HepG2 (cell line): Measurements from ENCODE around the gene NEK8. TPM values are rescaled to one million over a fixed set of nuclear protein-coding genes. Genes with fewer than 3 reads are reported as not detected.

Experiments used
- AKAP8 ChIP-seq: sonication (generic); formaldehyde crosslinking; IDR thresholded peaks from 2 replicates; pipeline ENCODE4 v1.5.1; 2020; ENCODE audit warnings: mild to moderate bottlenecking, missing genetic modification reagents
- FOSL1 ChIP-seq: sonication (generic); formaldehyde crosslinking; IDR thresholded peaks from 2 replicates; pipeline ENCODE4 v1.9.0; 2021; ENCODE audit warnings: missing genetic modification reagents, borderline replicate concordance
- FOSL2 ChIP-seq: sonication (generic); formaldehyde crosslinking; IDR thresholded peaks from 2 replicates; pipeline ENCODE4 v1.4.0; 2020; ENCODE audit warnings: missing genetic modification reagents
- FOXK1 ChIP-seq: sonication (generic); formaldehyde crosslinking; IDR thresholded peaks from 2 replicates; pipeline ENCODE4 v1.4.0; 2020; ENCODE audit warnings: low read depth, missing genetic modification reagents, borderline replicate concordance
- HNF4A ChIP-seq: sonication (generic); formaldehyde crosslinking; IDR thresholded peaks from 2 replicates; pipeline ENCODE4 v1.4.0; 2020; ENCODE audit warnings: missing genetic modification reagents
- HOXA7 ChIP-seq: sonication (generic); formaldehyde crosslinking; IDR thresholded peaks from 2 replicates; pipeline ENCODE4 v1.8.1; 2022; ENCODE audit warnings: mild to moderate bottlenecking, missing genetic modification reagents, moderate library complexity
- KMT2B ChIP-seq: IDR thresholded peaks from 2 replicates; pipeline ENCODE4 v1.6.1; 2016; ENCODE audit warnings: missing genetic modification reagents, missing compliant biosample characterization
- MLXIP ChIP-seq: sonication (generic); formaldehyde crosslinking; IDR thresholded peaks from 2 replicates; pipeline ENCODE4 v1.9.0; 2021; ENCODE audit warnings: missing genetic modification reagents, borderline replicate concordance
- NFE2 ChIP-seq: sonication (generic); formaldehyde crosslinking; IDR thresholded peaks from 2 replicates; pipeline ENCODE4 v1.4.0; 2020; ENCODE audit warnings: missing genetic modification reagents
- PHF21A ChIP-seq: sonication (generic); formaldehyde crosslinking; IDR thresholded peaks from 2 replicates; pipeline ENCODE4 v1.5.0; 2020; ENCODE audit warnings: mild to moderate bottlenecking, missing genetic modification reagents
- PRPF4 ChIP-seq: fragments of 200-400 bp; formaldehyde crosslinking; IDR thresholded peaks from 2 replicates; pipeline ENCODE4 v1.6.1; 2016; ENCODE audit warnings: low read length, low read depth; ENCODE audit not compliant: poor library complexity, severe bottlenecking
- REL ChIP-seq: sonication (generic); formaldehyde crosslinking; conservative IDR thresholded peaks from 2 replicates; pipeline ENCODE4 v1.8.0; 2022; ENCODE audit warnings: mild to moderate bottlenecking, missing genetic modification reagents, moderate library complexity
- SOX13 ChIP-seq, 3 experiments: fragments of 450-650 bp in 1 of 3; sonication (generic) in 1 of 3; formaldehyde crosslinking in 1 of 3; IDR thresholded peaks in 2 of 3; conservative IDR thresholded peaks in 1 of 3; 2 replicates each; pipeline versions ENCODE4 v1.5.0 to v1.6.1; 2016 to 2020; ENCODE audit warnings: antibody characterized with exemption in 1 of 3, mild to moderate bottlenecking in 1 of 3, missing compliant biosample characterization in 1 of 3, missing genetic modification reagents in 1 of 3, moderate library complexity in 1 of 3
- SSRP1 ChIP-seq: IDR thresholded peaks from 2 replicates; pipeline ENCODE4 v1.6.1; 2016; ENCODE audit warnings: control low read depth
- TGIF2 ChIP-seq: IDR thresholded peaks from 2 replicates; pipeline ENCODE4 v1.6.1; 2016; ENCODE audit warnings: control low read depth, missing compliant biosample characterization
- TIGD3 ChIP-seq: sonication (generic); formaldehyde crosslinking; IDR thresholded peaks from 2 replicates; pipeline ENCODE4 v1.5.1; 2020; ENCODE audit warnings: mild to moderate bottlenecking, missing genetic modification reagents, borderline replicate concordance
- ZBTB34 ChIP-seq: sonication (generic); formaldehyde crosslinking; IDR thresholded peaks from 2 replicates; pipeline ENCODE4 v1.8.0; 2022; ENCODE audit warnings: mild to moderate bottlenecking, missing genetic modification reagents
- ZNF160 ChIP-seq: sonication (generic); formaldehyde crosslinking; IDR thresholded peaks from 2 replicates; pipeline ENCODE4 v1.8.0; 2022; ENCODE audit warnings: mild to moderate bottlenecking, inconsistent platforms, missing genetic modification reagents
- ZNF674 ChIP-seq: sonication (generic); formaldehyde crosslinking; IDR thresholded peaks from 2 replicates; pipeline ENCODE4 v1.5.0; 2020; ENCODE audit warnings: low read depth, mild to moderate bottlenecking, missing genetic modification reagents
- ZNF691 ChIP-seq: sonication (generic); formaldehyde crosslinking; IDR thresholded peaks from 2 replicates; pipeline ENCODE4 v1.4.0; 2020; ENCODE audit warnings: missing genetic modification reagents, low read depth, mild to moderate bottlenecking, borderline replicate concordance
- ZNF773 ChIP-seq: sonication (generic); formaldehyde crosslinking; IDR thresholded peaks from 2 replicates; pipeline ENCODE4 v1.4.0; 2020; ENCODE audit warnings: missing genetic modification reagents, borderline replicate concordance
- ZNF776 ChIP-seq: sonication (generic); formaldehyde crosslinking; IDR thresholded peaks from 2 replicates; pipeline ENCODE4 v1.4.0; 2020; ENCODE audit warnings: mild to moderate bottlenecking, missing genetic modification reagents
- polyA plus RNA-seq, 8 experiments: library from polyadenylated mRNA; depleted of rRNA in 3 of 8; stranded (reverse) in 7 of 8; unstranded in 1 of 8; fragments of >200 nt; fragmentation: Illumina TruSeq in 4 of 8; extraction: Trizol in 4 of 8; gene quantifications; 2 replicates each; pipeline versions ENCODE4 v1.2.1 to v1.2.3, GENCODE V29; 2011 to 2016; ENCODE audit warnings: low read depth in 4 of 8, missing spikeins in 1 of 8, mixed read lengths in 1 of 8; ENCODE audit not compliant: insufficient read depth in 1 of 8
- total RNA-seq, 5 experiments: library from RNA; depleted of rRNA; stranded (reverse); fragments of >200 nt; fragmentation: Illumina TruSeq; extraction: Trizol; gene quantifications; 2 replicates each; pipeline ENCODE4 v1.2.3, GENCODE V29; 2016; ENCODE audit warnings: low read depth in 1 of 5

NEK8 gene
- total and polyA plus RNA-seq, 2 of the 13 experiments (the other 11 are each of a cell fraction or from before 2014, with no cell fraction given) = 5.8 to 13.5 TPM

GRCh38 chr17:28725166-28725659, 3.4 kb upstream of the NEK8 start (continued):
- TF ChIP-seq AKAP8 (CRISPR knock-in tag) (0 out of 2 replicates have a peak, but pooled peaks have one; percentile 51), ZNF773 (CRISPR knock-in tag) (0 out of 2 replicates have a peak, but pooled peaks have one; percentile 62), SSRP1 (CRISPR knock-in tag) (peak; percentile 96), HNF4A (CRISPR knock-in tag) (no peak), FOSL2 (CRISPR knock-in tag) (peak; percentile 15; the same call in 1 of the 2 replicates), FOSL1 (CRISPR knock-in tag) (no peak), SOX13 (IDR thresholded peaks at IDR 0.05) (no peak), SOX13 (CRISPR knock-in tag; conservative IDR thresholded peaks at IDR 0.05 in 1 of 2, IDR thresholded peaks at IDR 0.05 in 1 of 2) (0 out of 4 replicates have a peak, but pooled peaks of 1 of the 2 experiments have one; percentile 35), TGIF2 (0 out of 2 replicates have a peak, but pooled peaks have one; percentile 38), MLXIP (CRISPR knock-in tag) (0 out of 2 replicates have a peak, but pooled peaks have one; percentile 9), TIGD3 (no peak), FOXK1 (CRISPR knock-in tag) (peak; percentile 11; the same call in 1 of the 2 replicates), REL (CRISPR knock-in tag) (0 out of 2 replicates have a peak, but pooled peaks have one; percentile 21), NFE2 (no peak), HOXA7 (CRISPR knock-in tag) (no peak), ZNF776 (CRISPR knock-in tag) (peak; percentile 6; the same call in 1 of the 2 replicates), ZNF674 (CRISPR knock-in tag) (no peak), PHF21A (CRISPR knock-in tag) (no peak), ZBTB34 (CRISPR knock-in tag) (no peak), ZNF160 (CRISPR knock-in tag) (no peak; the same call in 1 of the 2 replicates), ZNF691 (CRISPR knock-in tag) (0 out of 2 replicates have a peak, but pooled peaks have one; percentile 8), KMT2B (CRISPR knock-in tag) (no peak), PRPF4 (no peak)
